H1 (cell line): ENCODE measurements around the gene MBP. TPM values are rescaled to one million over a fixed set of nuclear protein-coding genes. Genes with fewer than 3 reads are reported as not detected.

Source experiments
- CTCF ChIA-PET: fragments of 300-600 bp; sonication (Branson Sonifier 250); formaldehyde crosslinking; loops from one replicate; lab custom pipeline; 2021; ENCODE audit not compliant: partially characterized antibody; lab: Charles Lee
- POLR2A ChIA-PET: fragments of 300-600 bp; sonication (Branson Sonifier 250); formaldehyde crosslinking; loops from one replicate; lab custom pipeline; 2021; ENCODE audit warnings: inconsistent platforms; ENCODE audit not compliant: partially characterized antibody; lab: Charles Lee
- DNase-seq, 2 experiments: peaks; one replicate each; pipeline versions ENCODE4 v3.0.0 to v3.0.0-alpha.2; 2010 to 2022; ENCODE audit warnings: low spot score in 2 of 2, low read depth in 1 of 2, mixed read lengths in 1 of 2
- FAIRE-seq: peaks from 2 replicates; lab custom pipeline; 2011; peaks lifted over from hg19 to GRCh38; lab: Jason Lieb, UNC
- H2AFZ ChIP-seq: 2 replicates; pipeline ENCODE4 v1.8.1; 2012; ENCODE audit warnings: low read length, inconsistent platforms
- H2AK5ac ChIP-seq: 2 replicates; pipeline ENCODE4 v1.6.1; 2013; ENCODE audit warnings: low read depth, low read length
- H2BK120ac ChIP-seq: replicated peaks from 2 replicates; pipeline ENCODE3; 2013; ENCODE audit warnings: low read depth, low read length, inconsistent platforms
- H2BK12ac ChIP-seq: 2 replicates; pipeline ENCODE4 v1.6.1; 2013; ENCODE audit warnings: low read depth, low read length
- H2BK15ac ChIP-seq: 2 replicates; pipeline ENCODE4 v1.6.1; 2013; ENCODE audit warnings: low read length
- H2BK20ac ChIP-seq: 2 replicates; pipeline ENCODE4 v1.6.1; 2013; ENCODE audit warnings: low read length
- H2BK5ac ChIP-seq: 2 replicates; pipeline ENCODE4 v1.6.1; 2013; ENCODE audit warnings: low read depth, low read length
- H3K14ac ChIP-seq: 2 replicates; pipeline ENCODE4 v1.6.1; 2013; ENCODE audit warnings: inconsistent platforms; ENCODE audit not compliant: insufficient read length
- H3K18ac ChIP-seq: 2 replicates; pipeline ENCODE4 v1.6.1; 2013; ENCODE audit warnings: low read length; ENCODE audit errors: extremely low read depth
- H3K23ac ChIP-seq: 2 replicates; pipeline ENCODE4 v1.6.1; 2013; ENCODE audit warnings: inconsistent platforms; ENCODE audit not compliant: insufficient read length
- H3K23me2 ChIP-seq: 2 replicates; pipeline ENCODE4 v1.6.1; 2013; ENCODE audit warnings: low read depth, low read length
- H3K27ac ChIP-seq: 2 replicates; pipeline ENCODE4 v1.6.1; 2011; ENCODE audit warnings: low read depth, low read length, inconsistent platforms
- H3K27me3 ChIP-seq, 4 experiments: replicated peaks in 1 of 4; 1 replicate in 1 of 4; 2 replicates in 3 of 4; pipeline versions ENCODE4 v1.6.1 to v1.8.1; 2011 to 2013; ENCODE audit warnings: low read length in 3 of 4, mild to moderate bottlenecking in 3 of 4, inconsistent platforms in 2 of 4, mixed read lengths in 2 of 4, moderate library complexity in 1 of 4; ENCODE audit not compliant: control insufficient read depth in 3 of 4, insufficient read depth in 3 of 4; ENCODE audit errors: extremely low read depth in 1 of 4
- H3K36me3 ChIP-seq, 4 experiments: 2 replicates each; pipeline versions ENCODE4 v1.6.1 to v1.8.1; 2011 to 2013; ENCODE audit warnings: mild to moderate bottlenecking in 4 of 4, low read length in 3 of 4, moderate library complexity in 2 of 4, control low read depth in 1 of 4, inconsistent platforms in 1 of 4; ENCODE audit not compliant: insufficient read depth in 4 of 4, control insufficient read depth in 2 of 4
- H3K4ac ChIP-seq: replicated peaks from 2 replicates; pipeline ENCODE3; 2013; ENCODE audit warnings: low read length, low read depth, mixed read lengths, inconsistent platforms; ENCODE audit not compliant: insufficient read length
- H3K4me1 ChIP-seq, 4 experiments: replicated peaks in 1 of 4; 1 replicate in 1 of 4; 2 replicates in 3 of 4; pipeline versions ENCODE4 v1.6.1 to v1.8.1; 2011 to 2013; ENCODE audit warnings: low read length in 3 of 4, inconsistent platforms in 2 of 4, mixed read lengths in 1 of 4; ENCODE audit not compliant: insufficient read depth in 4 of 4, control insufficient read depth in 3 of 4
- H3K4me2 ChIP-seq, 2 experiments: 2 replicates each; pipeline versions ENCODE4 v1.6.1 to v1.8.1; 2011 to 2013; ENCODE audit warnings: low read depth in 2 of 2, low read length in 2 of 2, control low read depth in 1 of 2, inconsistent platforms in 1 of 2, mild to moderate bottlenecking in 1 of 2; ENCODE audit not compliant: insufficient read depth in 1 of 2
- H3K4me3 ChIP-seq, 4 experiments: fragments of 200-600, 300-600 bp in 1 of 4; sonication (generic), shearing (Covaris generic), sonication (Bioruptor Twin) in 1 of 4; 2 replicates each; pipeline versions ENCODE4 v1.5.1 to v1.8.1; 2011 to 2016; ENCODE audit warnings: low read length in 4 of 4, low read depth in 3 of 4, control low read depth in 2 of 4, inconsistent platforms in 2 of 4, mild to moderate bottlenecking in 2 of 4, mixed read lengths in 1 of 4, moderate library complexity in 1 of 4; ENCODE audit not compliant: insufficient read depth in 2 of 4; ENCODE audit errors: extremely low read depth in 1 of 4
- H3K56ac ChIP-seq: replicated peaks from 2 replicates; pipeline ENCODE3; 2013; ENCODE audit warnings: low read depth, mild to moderate bottlenecking, mixed read lengths, low read length, inconsistent platforms; ENCODE audit not compliant: insufficient read length
- H3K79me1 ChIP-seq: 2 replicates; pipeline ENCODE4 v1.6.1; 2013; ENCODE audit warnings: low read depth, low read length, control low read depth
- H3K79me2 ChIP-seq, 2 experiments: 2 replicates each; pipeline versions ENCODE4 v1.6.1 to v1.8.1; 2012 to 2013; ENCODE audit warnings: low read length in 2 of 2, mild to moderate bottlenecking in 2 of 2, inconsistent platforms in 1 of 2; ENCODE audit not compliant: insufficient read depth in 2 of 2, control insufficient read depth in 1 of 2
- H3K9ac ChIP-seq, 4 experiments: replicated peaks in 1 of 4; 1 replicate in 1 of 4; 2 replicates in 3 of 4; pipeline versions ENCODE4 v1.6.1 to v1.8.1; 2011 to 2013; ENCODE audit warnings: low read depth in 3 of 4, low read length in 3 of 4, control low read depth in 2 of 4, mild to moderate bottlenecking in 2 of 4, moderate library complexity in 2 of 4, inconsistent platforms in 1 of 4; ENCODE audit errors: extremely low read depth in 1 of 4
- H3K9me3 ChIP-seq, 2 experiments: 2 replicates each; pipeline versions ENCODE4 v1.6.1 to v1.8.1; 2012 to 2013; ENCODE audit warnings: mild to moderate bottlenecking in 2 of 2, moderate library complexity in 2 of 2, control low read depth in 1 of 2, inconsistent platforms in 1 of 2, low read depth in 1 of 2, low read length in 1 of 2, mixed read lengths in 1 of 2; ENCODE audit not compliant: insufficient read depth in 2 of 2
- H4K20me1 ChIP-seq, 2 experiments: replicated peaks in 1 of 2; 2 replicates each; pipeline versions ENCODE3 to v1.8.1; 2011 to 2013; ENCODE audit warnings: inconsistent platforms in 2 of 2, low read length in 2 of 2, mild to moderate bottlenecking in 1 of 2; ENCODE audit not compliant: insufficient read depth in 2 of 2, control insufficient read depth in 1 of 2
- H4K5ac ChIP-seq: 2 replicates; pipeline ENCODE4 v1.6.1; 2013; ENCODE audit warnings: low read length, low read depth, mixed read lengths, inconsistent platforms; ENCODE audit not compliant: insufficient read length
- H4K8ac ChIP-seq: 2 replicates; pipeline ENCODE4 v1.8.0; 2013; ENCODE audit warnings: mild to moderate bottlenecking, moderate library complexity, low read length, inconsistent platforms; ENCODE audit not compliant: insufficient read depth; ENCODE audit errors: extremely low read depth
- H4K91ac ChIP-seq: replicated peaks from 2 replicates; pipeline ENCODE3; 2013; ENCODE audit warnings: low read length, mixed read lengths, inconsistent platforms; ENCODE audit not compliant: insufficient read length
- BACH1 ChIP-seq: IDR thresholded peaks from 2 replicates; pipeline ENCODE4 v1.6.1; 2012; ENCODE audit warnings: low read length, improper control_type of control experiment
- CBX5 ChIP-seq: fragments of 300-800, 300-1000 bp; sonication (generic); IDR thresholded peaks from 2 replicates; pipeline ENCODE4 v1.7.1; 2016; ENCODE audit warnings: antibody characterized with exemption, low read length, low read depth
- CEBPB ChIP-seq: IDR thresholded peaks from 2 replicates; pipeline ENCODE4 v1.6.1; 2012; ENCODE audit warnings: low read depth, low read length
- CHD1 ChIP-seq: IDR thresholded peaks from 2 replicates; pipeline ENCODE4 v1.6.1; 2012; ENCODE audit warnings: low read depth, low read length, improper control_type of control experiment
- CHD2 ChIP-seq: IDR thresholded peaks from 2 replicates; pipeline ENCODE4 v1.6.1; 2012; ENCODE audit warnings: low read length, improper control_type of control experiment
- JUND ChIP-seq: IDR thresholded peaks from 2 replicates; pipeline ENCODE4 v1.6.1; 2011; ENCODE audit warnings: mild to moderate bottlenecking, improper control_type of control experiment, low read length
- KDM4A ChIP-seq: IDR thresholded peaks from one replicate; pipeline ENCODE4 v1.7.1; 2012; ENCODE audit warnings: low read depth, mild to moderate bottlenecking, moderate library complexity, low read length, inconsistent platforms; ENCODE audit not compliant: severe bottlenecking
- MAFK ChIP-seq: IDR thresholded peaks from 2 replicates; pipeline ENCODE4 v1.6.1; 2012; ENCODE audit warnings: low read depth, mild to moderate bottlenecking, improper control_type of control experiment, low read length
- SAP30 ChIP-seq: fragments of 300-600 bp; sonication (generic); IDR thresholded peaks from 2 replicates; pipeline ENCODE4 v1.7.1; 2012; ENCODE audit warnings: low read length, moderate library complexity, mild to moderate bottlenecking, inconsistent platforms; ENCODE audit not compliant: insufficient read depth, insufficient replicate concordance
- SP1 ChIP-seq: IDR thresholded peaks from 2 replicates; pipeline ENCODE4 v1.6.1; 2011; ENCODE audit warnings: low read depth, low read length
- ZNF274 ChIP-seq: IDR thresholded peaks from 2 replicates; pipeline ENCODE4 v1.7.0; 2012; ENCODE audit warnings: low read length, borderline replicate concordance; ENCODE audit errors: extremely low read depth
- WGBS, 2 experiments: shearing (Covaris generic) in 1 of 2; methylation state at CpG; one replicate each; pipeline versions ENCODE4 v1.1.6 to v1.1.7; 2013 to 2015; ENCODE audit warnings: low lambda C conversion rate in 2 of 2, mixed read lengths in 2 of 2, inconsistent platforms in 1 of 2, low coverage in 1 of 2, missing lambda C conversion rate in 1 of 2; ENCODE audit not compliant: insufficient replicate concordance in 2 of 2, insufficient coverage in 1 of 2, insufficient read length in 1 of 2; ENCODE audit errors: extremely low coverage in 1 of 2, missing lambda C conversion rate in 1 of 2; 5-methylcytosine and 5-hydroxymethylcytosine counted together
- polyA plus RNA-seq, 7 experiments: library from polyadenylated mRNA; depleted of rRNA in 3 of 7; stranded (reverse) in 5 of 7; unstranded in 2 of 7; fragments of >200 nt in 5 of 7; fragments of 200-250 nt in 2 of 7; gene quantifications; 1 replicate in 5 of 7; 2 replicates in 1 of 7; 4 replicates in 1 of 7; pipeline versions ENCODE4 v1.2.1 to v1.2.3, GENCODE V29; 2011 to 2013; ENCODE audit warnings: missing spikeins in 2 of 7, mixed read lengths in 2 of 7
- total RNA-seq: library from RNA; stranded (reverse); fragmentation: NEBNext Ultra II Directional; extraction: Animal tissue kit (Norgen Biotek cat#: 25700); gene quantifications from 2 replicates; pipeline ENCODE4 v1.2.1, GENCODE V29; 2021

Gene MBP
- total and polyA plus RNA-seq, 2 of the 8 experiments (the other 6 are each of a cell fraction or from before 2014, with no cell fraction given): 7.7 to 19.2 TPM

GRCh38 chr18:77140439-77141109, 8.0 kb upstream of the MBP start:
- Histone ChIP-seq H3K79me2 (no peaks in the 10 kb centered on the region), H2BK5ac (no peak overlapping the region), H3K79me1 (no peaks in the 10 kb centered on the region), H2AK5ac (no peak overlapping the region), H4K8ac (no peak overlapping the region), H2BK15ac (no peak overlapping the region), H3K4me1 (no peaks in the 10 kb centered on the region), H3K27ac (no peak overlapping the region), H3K14ac (no peak overlapping the region), H2AFZ (no peak overlapping the region), H3K4me3 (no peak overlapping the region), H3K23me2 (no peaks in the 10 kb centered on the region), H4K20me1 (no peaks in the 10 kb centered on the region), H4K5ac (no peak overlapping the region), H3K18ac (no peak overlapping the region), H4K91ac (no peak overlapping the region), H2BK120ac (no peak overlapping the region), H2BK12ac (no peak overlapping the region), H3K9ac (no peak overlapping the region), H3K36me3 (no peaks in the 10 kb centered on the region), H3K4me2 (no peak overlapping the region), H3K27me3 (no peaks in the 10 kb centered on the region), H2BK20ac (no peak overlapping the region), H3K4ac (no peak overlapping the region), H3K9me3 (peaks cover 23% of the 10 kb centered on the region in 2 experiments), H3K56ac (no peak overlapping the region), H3K23ac (no peak overlapping the region)
- TF ChIP-seq SP1: no peak
- no peak for TF ChIP-seq BACH1
- TF ChIP-seq MAFK: no peak
- no peak for TF ChIP-seq CBX5
- no peak for TF ChIP-seq SAP30
- no peak for TF ChIP-seq CHD2
- no peak for TF ChIP-seq KDM4A
- no peak for TF ChIP-seq ZNF274
- no peak for TF ChIP-seq JUND
- TF ChIP-seq CEBPB: no peak
- TF ChIP-seq CHD1: no peak
- no peak for FAIRE-seq
- 91% methylated on average over 7 of the region's 7 CpGs; no CpG with 5 or more reads in 1 of the 2 experiments for WGBS, 2 experiments
- DNase-seq: no peak
- CTCF ChIA-PET: interaction anchor here (0.8 to 2.8 kb wide), 4 partner anchors 11 to 71 kb away, joined by 3 to 20 read pairs (median 4); no protein-coding TSS in a partner anchor
- POLR2A ChIA-PET: interaction anchor here (0.6 kb wide), 1 partner anchor 16 kb away, joined by 4 read pairs; no protein-coding TSS in a partner anchor
